MM.1S (cell line): ENCODE measurements around the gene CHI3L1.

ENCODE experiments used
- DNase-seq: peaks from one replicate; pipeline ENCODE4 v3.0.0-alpha.2; 2015
- H2AFZ ChIP-seq: fragments of 300-600 bp; sonication (generic); 2 replicates; pipeline ENCODE4 v1.6.0; 2016; ENCODE audit warnings: antibody characterized with exemption, low read length
- H3F3A ChIP-seq: fragments of 300-600 bp; sonication (generic); 2 replicates; pipeline ENCODE4 v1.6.1; 2016; ENCODE audit warnings: mild to moderate bottlenecking, antibody characterized with exemption, low read length, moderate library complexity, mixed read lengths; ENCODE audit not compliant: insufficient read depth
- H3K27ac ChIP-seq: fragments of 300-600 bp; sonication (generic); 2 replicates; pipeline ENCODE4 v1.5.1; 2016; ENCODE audit warnings: mild to moderate bottlenecking, low read length
- H3K27me3 ChIP-seq: fragments of 300-600 bp; sonication (generic); replicated peaks from 2 replicates; pipeline ENCODE4 v1.6.0; 2016; ENCODE audit warnings: low read length; ENCODE audit not compliant: insufficient read depth
- H3K36me3 ChIP-seq: fragments of 300-600 bp; sonication (generic); replicated peaks from 2 replicates; pipeline ENCODE4 v1.6.1; 2016; ENCODE audit warnings: mild to moderate bottlenecking, low read length, mixed read lengths; ENCODE audit not compliant: insufficient read depth
- H3K4me1 ChIP-seq: fragments of 300-600 bp; sonication (generic); 2 replicates; pipeline ENCODE4 v1.6.1; 2016; ENCODE audit warnings: low read length, mixed read lengths
- H3K4me2 ChIP-seq: fragments of 300-600 bp; sonication (generic); 2 replicates; pipeline ENCODE4 v1.6.0; 2016; ENCODE audit warnings: low read depth, low read length
- H3K4me3 ChIP-seq: fragments of 300-600 bp; sonication (generic); 2 replicates; pipeline ENCODE4 v1.5.1; 2016; ENCODE audit warnings: low read length, mixed read lengths
- H3K79me2 ChIP-seq: fragments of 300-600 bp; sonication (generic); 2 replicates; pipeline ENCODE4 v1.6.1; 2016; ENCODE audit warnings: mixed run types, low read length, mixed read lengths
- H3K9ac ChIP-seq: fragments of 300-600 bp; sonication (generic); 2 replicates; pipeline ENCODE4 v1.6.1; 2016; ENCODE audit warnings: low read length, mixed read lengths
- H3K9me2 ChIP-seq: fragments of 300-600 bp; sonication (generic); replicated peaks from 2 replicates; pipeline ENCODE4 v1.6.1; 2016; ENCODE audit warnings: mild to moderate bottlenecking, low read length, mixed read lengths; ENCODE audit not compliant: insufficient read depth
- H3K9me3 ChIP-seq: fragments of 300-600 bp; sonication (generic); replicated peaks from 2 replicates; pipeline ENCODE4 v1.6.1; 2016; ENCODE audit warnings: mild to moderate bottlenecking, low read length, mixed read lengths; ENCODE audit not compliant: insufficient read depth
- H4K20me1 ChIP-seq: fragments of 300-600 bp; sonication (generic); 2 replicates; pipeline ENCODE4 v1.6.1; 2016; ENCODE audit warnings: mild to moderate bottlenecking, low read length, moderate library complexity, mixed read lengths; ENCODE audit not compliant: insufficient read depth
- CTCF ChIP-seq: fragments of 300-600 bp; sonication (generic); IDR thresholded peaks from 2 replicates; pipeline ENCODE4 v1.5.1; 2016; ENCODE audit warnings: antibody characterized with exemption, low read length, mixed read lengths
- EZH2 ChIP-seq: fragments of 300-600 bp; sonication (generic); optimal IDR thresholded peaks from 2 replicates; pipeline ENCODE3; 2017; ENCODE audit warnings: low read depth, mild to moderate bottlenecking, antibody characterized with exemption, low read length, mixed read lengths
- EZH2phosphoT487 ChIP-seq: fragments of 300-600 bp; sonication (generic); IDR thresholded peaks from 2 replicates; pipeline ENCODE4 v1.6.1; 2018; ENCODE audit warnings: antibody characterized with exemption, low read length

CHI3L1 gene

GRCh38 chr1:203207751-203208150 lies 21.2 kb upstream of the CHI3L1 start:
- Histone ChIP-seq H3K27me3 (no peaks in the 10 kb centered on the region), H3K4me2 (no peak overlapping the region), H2AFZ (no peak overlapping the region), H3K9me3 (no peaks in the 10 kb centered on the region), H3K27ac (no peak overlapping the region), H3K9ac (no peak overlapping the region), H3K79me2 (no peaks in the 10 kb centered on the region), H3K36me3 (no peaks in the 10 kb centered on the region), H4K20me1 (no peaks in the 10 kb centered on the region), H3K9me2 (no peaks in the 10 kb centered on the region), H3K4me3 (no peak overlapping the region), H3F3A (no peaks in the 10 kb centered on the region), H3K4me1 (no peaks in the 10 kb centered on the region)
- no peak for DNase-seq
- TF ChIP-seq EZH2 (no peak), EZH2phosphoT487 (no peak), CTCF (no peak)

- Histone ChIP-seq H3K4me3 (no peak overlapping the region), H3K9me3 (no peaks in the 10 kb centered on the region), H3K36me3 (no peaks in the 10 kb centered on the region), H3K27ac (no peak overlapping the region), H3K9ac (no peak overlapping the region), H2AFZ (no peak overlapping the region), H3K27me3 (no peaks in the 10 kb centered on the region), H3F3A (no peaks in the 10 kb centered on the region), H3K79me2 (no peaks in the 10 kb centered on the region), H3K4me1 (no peaks in the 10 kb centered on the region), H3K9me2 (no peaks in the 10 kb centered on the region), H4K20me1 (no peaks in the 10 kb centered on the region), H3K4me2 (no peak overlapping the region)
- DNase-seq: no peak
- TF ChIP-seq CTCF (no peak), EZH2 (no peak)
Observed at GRCh38 chr1:203206129-203206687, 19.7 kb upstream of the CHI3L1 start.

- H4K20me1 ChIP-seq: no peaks in the 10 kb centered on the region
- DNase-seq: no peak
- no peak overlapping the region for H3K4me3 ChIP-seq
- H3K27ac ChIP-seq: no peak overlapping the region
- H3K27me3 ChIP-seq: no peaks in the 10 kb centered on the region
- H3K9ac ChIP-seq: no peak overlapping the region
- H3K9me2 ChIP-seq: no peaks in the 10 kb centered on the region
- H3K4me2 ChIP-seq: no peak overlapping the region
- no peak overlapping the region for H2AFZ ChIP-seq
- H3F3A ChIP-seq: no peaks in the 10 kb centered on the region
- peaks cover 5% of the 10 kb centered on the region; the same call in 1 of the 2 replicates for H3K4me1 ChIP-seq
- no peaks in the 10 kb centered on the region for H3K79me2 ChIP-seq
- H3K36me3 ChIP-seq: no peaks in the 10 kb centered on the region
- H3K9me3 ChIP-seq: no peaks in the 10 kb centered on the region
- TF ChIP-seq EZH2 (no peak), EZH2phosphoT487 (no peak), CTCF (no peak)
Observed at GRCh38 chr1:203204756-203205155, 18.3 kb upstream of the CHI3L1 start.
